ENCODE measurements around the gene TMEM238.

TMEM238 gene

GRCh38 chr19:55386493-55386971 is 2.4 kb upstream of the TMEM238 start:
- DNase-seq (ENCODE audit: low read depth in 1 of 2, low spot score in 1 of 2), result no peak
- Histone ChIP-seq H3K27ac (replicated peaks) (peak overlapping the region; percentile 74), H3K27me3 (ENCODE audit: insufficient read depth, poor library complexity, severe bottlenecking) (no peaks in the 10 kb centered on the region), H3K4me3 (replicated peaks; ENCODE audit: insufficient read depth, low read length) (peak overlapping the region; percentile 90)
- TF ChIP-seq POLR2AphosphoS5 (IDR thresholded peaks at IDR 0.05; ENCODE audit: low read depth) (no peak), CTCF (IDR thresholded peaks at IDR 0.05; ENCODE audit: insufficient read depth, low read length) (no peak)

DNA sequence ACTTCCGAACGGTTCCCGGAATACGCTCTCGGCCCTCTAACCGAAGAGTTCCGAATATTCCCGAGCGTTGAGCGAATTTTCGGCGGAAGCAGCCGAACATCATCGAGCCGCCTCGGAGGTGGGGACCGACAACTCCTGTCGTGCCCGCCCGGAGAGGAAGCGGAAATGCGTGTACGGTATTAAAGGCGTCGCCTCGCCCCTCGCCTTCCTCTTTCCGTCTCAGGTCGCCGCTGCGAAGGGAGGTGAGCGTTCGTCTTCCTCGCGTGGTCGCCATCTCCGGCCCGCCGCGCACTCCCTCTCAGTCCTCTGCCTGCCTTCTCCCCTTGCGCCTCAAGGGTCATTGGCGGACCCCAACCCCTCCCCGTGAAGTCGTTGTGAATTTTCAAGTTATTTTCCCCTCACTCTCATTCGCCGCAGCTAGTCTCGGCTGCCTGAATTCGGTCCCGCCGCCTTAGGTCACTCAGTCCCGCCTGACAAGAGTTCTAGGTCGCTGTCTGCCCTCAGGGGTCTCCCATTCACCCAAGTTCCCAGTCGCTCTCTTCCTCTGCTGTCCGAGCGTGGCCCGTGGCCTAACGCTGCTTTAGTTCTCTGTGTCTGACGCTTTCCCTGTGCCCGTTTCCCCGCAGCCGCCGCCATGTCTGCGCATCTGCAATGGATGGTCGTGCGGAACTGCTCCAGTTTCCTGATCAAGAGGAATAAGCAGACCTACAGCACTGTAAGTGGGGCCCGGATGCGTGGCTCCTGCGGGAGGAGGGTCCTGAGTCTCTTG is 1.8 kb upstream of the TMEM238 start, which contains the start of gene RPL28:
Gene RPL28 (plus strand): TSS at position 209 of the 769 bp plus-strand sequence. CDS start 426 bp downstream, at position 635.
- no peak for TF ChIP-seq CTCF (IDR thresholded peaks at IDR 0.05; ENCODE audit: insufficient read depth, low read length)
- peak; percentile 90; the same call in 1 of the 2 replicates for TF ChIP-seq SPI1 (IDR thresholded peaks at IDR 0.05; ENCODE audit: borderline replicate concordance, low read depth)
- TF ChIP-seq, protein P1, sequence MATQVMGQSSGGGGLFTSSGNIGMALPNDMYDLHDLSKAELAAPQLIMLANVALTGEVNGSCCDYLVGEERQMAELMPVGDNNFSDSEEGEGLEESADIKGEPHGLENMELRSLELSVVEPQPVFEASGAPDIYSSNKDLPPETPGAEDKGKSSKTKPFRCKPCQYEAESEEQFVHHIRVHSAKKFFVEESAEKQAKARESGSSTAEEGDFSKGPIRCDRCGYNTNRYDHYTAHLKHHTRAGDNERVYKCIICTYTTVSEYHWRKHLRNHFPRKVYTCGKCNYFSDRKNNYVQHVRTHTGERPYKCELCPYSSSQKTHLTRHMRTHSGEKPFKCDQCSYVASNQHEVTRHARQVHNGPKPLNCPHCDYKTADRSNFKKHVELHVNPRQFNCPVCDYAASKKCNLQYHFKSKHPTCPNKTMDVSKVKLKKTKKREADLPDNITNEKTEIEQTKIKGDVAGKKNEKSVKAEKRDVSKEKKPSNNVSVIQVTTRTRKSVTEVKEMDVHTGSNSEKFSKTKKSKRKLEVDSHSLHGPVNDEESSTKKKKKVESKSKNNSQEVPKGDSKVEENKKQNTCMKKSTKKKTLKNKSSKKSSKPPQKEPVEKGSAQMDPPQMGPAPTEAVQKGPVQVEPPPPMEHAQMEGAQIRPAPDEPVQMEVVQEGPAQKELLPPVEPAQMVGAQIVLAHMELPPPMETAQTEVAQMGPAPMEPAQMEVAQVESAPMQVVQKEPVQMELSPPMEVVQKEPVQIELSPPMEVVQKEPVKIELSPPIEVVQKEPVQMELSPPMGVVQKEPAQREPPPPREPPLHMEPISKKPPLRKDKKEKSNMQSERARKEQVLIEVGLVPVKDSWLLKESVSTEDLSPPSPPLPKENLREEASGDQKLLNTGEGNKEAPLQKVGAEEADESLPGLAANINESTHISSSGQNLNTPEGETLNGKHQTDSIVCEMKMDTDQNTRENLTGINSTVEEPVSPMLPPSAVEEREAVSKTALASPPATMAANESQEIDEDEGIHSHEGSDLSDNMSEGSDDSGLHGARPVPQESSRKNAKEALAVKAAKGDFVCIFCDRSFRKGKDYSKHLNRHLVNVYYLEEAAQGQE (IDR thresholded peaks at IDR 0.05; ENCODE audit: insufficient replicate concordance, low read depth), result peak; percentile 85
- peak; percentile 100 for TF ChIP-seq POLR2AphosphoS5 (IDR thresholded peaks at IDR 0.05; ENCODE audit: low read depth)
- TF ChIP-seq GABPA (IDR thresholded peaks at IDR 0.05; ENCODE audit: low read depth), result peak; percentile 83
- Histone ChIP-seq H3K27ac (replicated peaks) (peak within 1 kb of the TSS; percentile 74), H3K4me3 (replicated peaks; ENCODE audit: insufficient read depth, low read length) (peak within 1 kb of the TSS; percentile 90), H3K27me3 (ENCODE audit: insufficient read depth, poor library complexity, severe bottlenecking) (no peaks in the 10 kb centered on the region)
- peak; percentile 96 to 99 for DNase-seq (ENCODE audit: low read depth in 1 of 2, low spot score in 1 of 2)

- H3K4me3 ChIP-seq (replicated peaks; ENCODE audit: insufficient read depth, low read length), result peak overlapping the region; percentile 51
- peak overlapping the region; percentile 74 for H3K27ac ChIP-seq (replicated peaks)
- TF ChIP-seq SPI1 (IDR thresholded peaks at IDR 0.05; ENCODE audit: borderline replicate concordance, low read depth), result no peak
- TF ChIP-seq, protein P1 (IDR thresholded peaks at IDR 0.05; ENCODE audit: insufficient replicate concordance, low read depth), result no peak
- TF ChIP-seq GABPA (IDR thresholded peaks at IDR 0.05; ENCODE audit: low read depth), result no peak
- TF ChIP-seq CTCF (IDR thresholded peaks at IDR 0.05; ENCODE audit: insufficient read depth, low read length), result no peak
- TF ChIP-seq POLR2AphosphoS5 (IDR thresholded peaks at IDR 0.05; ENCODE audit: low read depth), result no peak
- H3K27me3 ChIP-seq (ENCODE audit: insufficient read depth, poor library complexity, severe bottlenecking), result no peaks in the 10 kb centered on the region
- peak; percentile 94 to 97 for DNase-seq (ENCODE audit: low read depth in 1 of 2, low spot score in 1 of 2)
Observed at GRCh38 chr19:55384920-55385723, 1.0 kb upstream of the TMEM238 start.
